Measurements from ENCODE around the gene MAGED2.
"Not testable (repeated sequence)": the region's sequence is repeated elsewhere in the genome, so short reads cannot be mapped to it uniquely, and the experiment has no call there.

Gene MAGED2, protein sequence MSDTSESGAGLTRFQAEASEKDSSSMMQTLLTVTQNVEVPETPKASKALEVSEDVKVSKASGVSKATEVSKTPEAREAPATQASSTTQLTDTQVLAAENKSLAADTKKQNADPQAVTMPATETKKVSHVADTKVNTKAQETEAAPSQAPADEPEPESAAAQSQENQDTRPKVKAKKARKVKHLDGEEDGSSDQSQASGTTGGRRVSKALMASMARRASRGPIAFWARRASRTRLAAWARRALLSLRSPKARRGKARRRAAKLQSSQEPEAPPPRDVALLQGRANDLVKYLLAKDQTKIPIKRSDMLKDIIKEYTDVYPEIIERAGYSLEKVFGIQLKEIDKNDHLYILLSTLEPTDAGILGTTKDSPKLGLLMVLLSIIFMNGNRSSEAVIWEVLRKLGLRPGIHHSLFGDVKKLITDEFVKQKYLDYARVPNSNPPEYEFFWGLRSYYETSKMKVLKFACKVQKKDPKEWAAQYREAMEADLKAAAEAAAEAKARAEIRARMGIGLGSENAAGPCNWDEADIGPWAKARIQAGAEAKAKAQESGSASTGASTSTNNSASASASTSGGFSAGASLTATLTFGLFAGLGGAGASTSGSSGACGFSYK

DNA sequence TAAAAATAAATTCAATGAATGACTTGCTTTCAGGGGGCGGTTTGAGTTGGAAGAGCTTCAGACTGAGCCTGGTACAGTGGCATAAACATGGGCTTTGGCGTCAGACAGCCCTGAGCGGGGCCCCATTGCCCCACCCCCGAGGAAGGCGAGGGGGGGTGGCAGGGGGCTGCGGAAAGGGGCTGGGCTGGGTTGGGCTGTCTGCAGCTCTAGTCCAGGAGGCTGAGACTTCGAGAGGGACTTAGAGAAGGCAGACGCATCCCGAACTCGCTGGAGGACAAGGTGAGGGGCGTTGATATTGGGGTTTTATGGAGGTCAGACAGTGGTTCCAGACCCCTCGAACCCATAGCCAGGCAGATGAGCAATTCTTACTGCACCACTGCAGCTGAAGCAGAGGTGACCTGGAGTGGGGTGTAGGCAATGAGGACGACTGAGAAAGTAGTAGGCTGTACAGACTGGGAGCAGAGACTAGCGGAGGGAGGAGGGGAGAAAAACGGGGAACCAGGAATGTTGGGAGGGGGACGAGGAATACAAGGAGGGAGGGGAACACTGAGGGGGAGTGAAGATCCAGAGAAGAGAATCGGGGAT lies at the start of gene MAGED2:
Gene MAGED2 (plus strand): TSS at position 222 of the 585 bp plus-strand sequence. CDS start 1,587 bp downstream, outside the sequence.
- DNase-seq: no peak

DNA sequence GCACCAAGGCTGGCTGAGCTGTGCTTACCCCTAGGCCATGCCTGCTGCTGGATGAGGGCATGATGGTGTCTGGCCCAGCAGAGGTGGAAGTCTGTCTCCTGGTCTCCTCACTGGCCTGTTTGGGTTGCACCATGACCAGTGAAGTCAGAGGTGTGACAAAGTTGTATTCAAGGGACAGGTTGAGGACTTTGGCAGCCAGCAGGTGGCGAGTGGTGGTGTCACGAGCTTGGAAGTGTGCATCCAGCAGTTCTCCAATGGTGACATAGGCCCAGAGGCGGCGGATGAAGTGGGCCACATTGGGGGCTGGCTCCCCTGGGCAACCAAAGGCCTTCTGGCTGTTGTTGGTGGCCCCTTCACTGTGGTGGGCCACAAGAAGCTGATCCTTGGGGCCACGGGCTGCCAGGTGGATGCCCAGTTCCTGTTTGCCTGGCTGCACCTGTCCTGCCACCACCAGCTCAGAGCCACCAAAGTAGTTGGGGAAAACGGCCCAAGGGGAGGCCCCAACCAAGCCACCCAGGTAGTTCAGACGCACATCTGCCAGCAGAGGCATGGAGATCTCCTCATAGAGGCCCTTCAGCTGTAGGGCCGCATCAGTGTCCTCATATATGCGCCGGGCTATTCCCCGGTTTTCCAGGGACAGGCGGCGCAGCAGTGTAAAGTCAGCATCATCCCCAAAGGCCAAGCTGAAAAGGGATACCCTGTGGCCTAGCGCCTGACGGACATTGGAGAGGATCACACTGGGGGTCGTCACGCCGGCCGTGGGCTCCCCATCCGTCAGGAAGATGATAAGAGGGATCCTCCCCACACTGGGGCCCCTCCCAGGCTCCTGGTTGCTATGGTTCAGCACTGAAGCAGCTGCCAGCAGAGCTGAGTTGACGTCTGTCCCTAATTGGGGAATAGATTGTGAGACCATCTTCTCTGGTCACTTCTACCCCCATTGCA lies 49.2 kb upstream of the MAGED2 start:
- DNase-seq: no peak

DNA sequence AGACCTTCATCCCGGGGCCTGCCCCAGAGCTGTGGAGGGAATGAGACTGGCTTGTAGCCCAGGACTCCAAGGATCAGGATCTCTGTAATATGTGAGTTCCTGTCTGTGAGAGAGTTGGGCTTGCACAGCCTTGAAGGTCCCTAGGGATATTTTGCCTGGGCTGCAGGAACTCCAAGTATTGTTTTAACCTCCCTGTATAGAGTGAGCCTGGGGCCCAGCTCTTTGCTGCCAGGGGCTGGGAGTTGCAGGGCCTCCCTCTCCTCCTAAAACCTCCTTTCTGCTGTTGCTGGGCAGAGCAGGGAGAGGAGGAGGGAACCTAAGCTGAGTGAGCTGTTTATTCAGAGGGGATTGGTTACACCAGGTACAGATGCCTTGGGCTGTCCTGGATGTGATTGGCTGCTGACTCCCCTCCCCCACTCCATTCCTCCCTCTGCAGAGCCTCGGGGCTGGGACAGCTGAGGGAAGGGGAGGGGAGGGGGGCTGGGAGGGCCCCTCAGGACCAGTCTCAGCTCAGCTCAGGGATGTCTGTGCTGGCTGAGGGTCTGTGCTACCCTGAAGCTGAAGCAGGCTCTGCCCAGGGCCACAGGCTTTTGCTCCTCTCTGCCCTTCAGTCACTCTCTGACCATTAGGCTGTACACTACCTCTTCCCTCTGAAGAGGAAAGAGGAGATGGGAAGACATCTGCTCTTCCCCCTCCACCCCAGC lies 33.0 kb upstream of the MAGED2 start:
- DNase-seq: not testable (repeated sequence)

DNA sequence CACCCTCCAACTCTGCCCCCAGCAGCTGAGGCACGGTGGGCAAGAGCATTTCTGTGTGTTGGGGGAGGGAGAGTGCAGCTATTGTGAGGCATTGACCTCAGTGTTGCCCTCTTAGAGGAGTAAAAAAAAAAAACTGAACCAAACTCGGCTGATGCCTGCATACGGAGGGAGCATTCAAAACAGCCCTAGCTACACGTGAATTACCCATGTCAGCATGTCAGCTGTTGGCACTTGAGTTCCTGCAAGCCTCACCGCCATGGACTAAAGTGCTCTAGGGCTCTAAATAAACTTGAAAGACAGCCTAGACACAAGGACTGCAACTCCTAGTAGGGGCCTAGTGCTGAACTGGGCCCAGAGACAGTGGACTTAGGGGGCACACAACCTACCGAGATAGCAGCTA lies 31.5 kb upstream of the MAGED2 start:
- no peak for DNase-seq

DNA sequence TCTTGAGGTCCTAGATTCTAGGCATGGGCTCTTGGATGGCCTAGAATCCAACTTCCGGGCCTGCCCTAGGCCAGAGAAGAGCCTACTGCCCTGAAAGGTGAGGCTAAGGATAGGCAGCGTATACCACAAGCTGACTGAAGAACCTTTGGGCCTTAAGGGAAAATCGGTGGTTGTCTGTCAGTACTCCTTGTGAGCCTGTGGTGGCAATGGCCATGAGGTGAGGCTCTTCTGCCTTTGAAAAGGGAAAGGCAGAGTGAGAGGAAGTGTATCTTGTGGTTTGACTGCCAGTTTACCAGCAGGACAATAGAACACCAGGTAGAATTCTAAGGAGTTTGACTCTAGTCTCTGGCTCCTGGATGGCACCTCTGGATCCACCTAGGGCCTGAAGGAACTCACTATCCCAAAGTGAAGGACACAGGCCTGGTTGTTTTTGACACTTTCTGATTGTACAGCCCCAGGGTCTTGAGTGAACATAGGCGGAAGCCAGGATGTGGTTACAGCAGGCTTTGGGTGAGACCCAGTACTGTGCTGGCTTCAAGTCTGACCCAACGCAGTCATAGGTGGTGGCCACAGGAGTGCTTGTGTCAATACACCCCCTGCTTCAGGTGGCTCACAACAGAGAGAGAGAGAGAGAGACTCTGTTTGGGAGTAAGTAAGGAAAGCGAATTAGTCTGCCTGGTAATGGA lies 30.4 kb upstream of the MAGED2 start:
- no peak for DNase-seq

DNA sequence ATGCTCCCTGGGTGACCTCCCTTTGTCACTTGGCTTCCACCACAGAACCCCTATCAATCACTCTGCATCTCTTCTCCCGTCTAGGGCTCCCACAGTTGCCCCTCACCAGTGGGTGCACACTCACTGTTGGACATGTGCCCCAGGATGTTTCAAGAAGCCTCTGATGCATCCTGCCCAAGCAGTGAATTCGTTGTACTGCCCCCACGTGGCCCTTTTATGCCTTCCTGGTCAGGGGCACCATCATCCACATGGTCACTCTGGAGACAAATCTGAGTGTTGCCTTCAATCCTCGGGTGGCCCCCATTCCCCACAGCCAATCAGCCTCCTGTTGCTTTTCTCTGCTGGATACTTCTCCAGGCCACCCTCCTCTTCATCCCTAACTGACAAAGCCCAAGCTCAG lies 21.6 kb upstream of the MAGED2 start:
- DNase-seq: no peak

DNA sequence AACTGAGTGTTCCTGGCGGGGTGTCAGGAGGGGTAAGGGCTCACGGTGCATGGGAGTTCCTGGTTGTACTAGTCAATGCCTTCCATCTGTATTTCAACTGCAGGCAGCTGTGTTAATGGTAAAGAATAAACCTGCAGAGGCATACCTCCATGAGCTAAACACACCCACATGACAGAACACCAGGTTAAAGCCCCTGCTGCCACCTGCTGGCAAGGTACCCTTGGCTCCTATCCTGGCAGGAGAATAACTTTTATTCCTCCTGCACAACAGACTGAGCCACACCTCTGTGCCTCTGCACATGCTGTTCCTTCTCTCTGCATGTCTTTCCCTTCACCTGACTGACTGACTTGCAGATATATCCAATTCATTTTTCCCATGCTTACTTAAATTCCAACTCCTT lies 20.6 kb upstream of the MAGED2 start:
- no peak for DNase-seq

DNA sequence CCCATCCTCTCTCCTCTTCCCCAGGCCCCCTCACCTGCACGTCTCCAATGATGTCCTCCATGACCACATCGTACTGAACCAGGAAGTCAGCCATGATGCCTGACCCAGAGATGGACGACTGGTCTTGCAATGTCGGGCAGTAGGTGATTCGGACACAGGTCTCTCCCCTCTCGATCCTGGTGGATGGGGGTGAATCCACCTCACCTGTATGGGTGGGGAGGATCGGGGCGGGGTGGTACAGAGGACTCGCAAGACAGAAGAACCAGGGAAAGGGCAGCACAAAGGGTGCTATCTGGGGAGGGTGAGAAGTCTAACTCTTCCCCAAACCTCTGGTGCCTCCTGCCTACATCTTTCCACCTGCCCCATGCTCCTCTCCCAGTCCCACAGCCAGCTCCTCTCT lies 19.1 kb upstream of the MAGED2 start:
- no peak for DNase-seq

DNA sequence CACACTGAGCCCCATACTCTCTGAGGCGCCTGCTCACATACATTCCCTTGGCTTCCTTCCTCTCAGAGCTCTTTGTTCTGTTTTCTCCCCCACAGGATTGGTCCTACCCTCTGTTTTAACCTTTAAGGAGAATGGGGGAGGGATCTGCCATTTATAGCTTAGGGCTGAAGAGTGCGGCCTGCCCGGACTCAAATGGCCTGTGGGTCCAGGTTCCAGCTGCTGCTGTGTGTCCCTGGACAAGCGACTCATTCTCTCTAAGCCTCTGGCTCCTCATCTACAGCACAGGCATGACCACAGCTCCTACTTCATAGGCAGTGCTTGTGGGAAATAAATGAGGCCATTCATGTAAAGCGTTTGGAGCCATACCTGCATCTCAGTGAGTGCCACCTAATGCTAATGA lies 18.1 kb upstream of the MAGED2 start:
- not testable (repeated sequence) for DNase-seq

DNA sequence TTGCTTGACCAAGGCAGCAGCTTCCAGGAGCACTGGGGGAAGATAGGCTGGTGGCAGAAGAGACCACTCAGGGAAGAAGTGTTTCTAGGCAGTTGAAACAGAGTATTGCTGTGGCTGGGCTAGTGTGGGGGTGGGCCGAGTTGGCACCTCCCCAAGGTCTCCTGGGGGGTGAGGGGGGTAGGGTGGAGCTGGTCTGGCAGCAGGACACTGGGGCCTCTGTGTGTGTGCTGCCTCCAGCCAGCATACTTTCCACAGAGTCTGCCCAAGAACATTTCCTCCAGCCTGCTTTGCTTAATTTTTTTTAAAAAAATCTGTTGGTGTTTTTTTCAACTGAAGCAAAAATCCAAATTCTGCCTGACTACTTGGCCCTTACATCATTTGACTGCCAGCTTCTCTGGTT lies 13.5 kb upstream of the MAGED2 start:
- no peak for DNase-seq

DNA sequence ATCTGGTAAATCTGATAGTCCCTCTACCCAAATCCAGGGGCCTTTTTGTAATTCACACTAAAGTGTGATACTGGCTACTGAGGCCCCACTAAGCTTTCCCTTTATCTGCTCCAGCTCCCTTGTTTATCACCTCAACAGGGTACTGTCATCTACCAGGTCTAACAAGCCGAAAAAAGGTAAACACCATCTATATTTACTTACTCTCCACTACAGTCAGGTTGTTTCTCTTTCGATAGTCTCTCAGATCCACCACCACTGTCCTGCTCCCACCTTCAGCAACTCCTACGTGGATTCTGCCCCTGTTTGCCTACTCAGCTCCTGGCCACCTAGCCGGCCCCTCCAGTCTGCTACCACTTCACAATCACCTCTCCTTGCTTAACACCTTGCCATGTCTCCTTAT lies 12.8 kb upstream of the MAGED2 start:
- no peak for DNase-seq

DNA sequence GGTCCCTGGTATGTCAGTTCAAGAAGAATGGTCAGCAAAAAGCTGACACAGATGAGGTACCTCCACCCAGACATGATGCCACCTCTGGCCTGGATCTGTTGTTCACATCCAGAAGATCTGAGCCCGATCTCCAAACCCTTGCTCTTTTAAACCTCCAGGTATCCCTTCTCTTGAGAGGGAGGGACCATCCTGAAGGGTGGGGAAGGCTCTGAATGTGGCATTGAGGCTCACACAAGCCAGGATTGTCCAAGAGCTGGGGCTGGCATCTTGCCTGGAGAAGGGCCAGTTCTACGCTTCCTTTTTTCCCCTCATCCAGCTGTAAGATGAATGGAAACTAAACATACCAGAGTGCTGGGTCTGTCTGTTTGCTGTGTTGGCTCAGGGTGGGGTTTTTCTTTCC lies 9.4 kb upstream of the MAGED2 start, which contains the start of gene ITIH6:
Gene ITIH6 (minus strand): TSS at position 119 of the 400 bp plus-strand sequence. CDS start 45 bp downstream, at position 74.
- DNase-seq: no peak

DNA sequence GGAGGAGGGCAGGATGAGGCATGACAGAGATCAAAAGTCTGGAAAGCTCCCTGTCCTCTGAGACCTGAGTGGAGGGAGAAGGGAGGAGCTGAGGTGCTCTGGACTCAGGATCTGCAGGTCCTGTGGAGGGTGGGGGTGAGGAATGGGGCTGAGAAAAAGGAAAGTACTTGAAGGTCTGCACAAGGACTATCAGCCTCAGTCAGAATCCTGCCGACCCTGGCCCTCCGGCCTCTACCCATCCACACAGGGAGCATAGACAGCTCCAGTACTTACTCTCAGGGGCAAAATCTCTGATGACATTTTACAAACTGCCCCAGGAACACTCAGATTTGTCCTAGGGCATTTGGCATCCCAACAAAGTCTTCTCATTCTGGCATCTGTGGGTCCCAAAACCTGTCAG lies 8.5 kb upstream of the MAGED2 start:
- no peak for DNase-seq

DNA sequence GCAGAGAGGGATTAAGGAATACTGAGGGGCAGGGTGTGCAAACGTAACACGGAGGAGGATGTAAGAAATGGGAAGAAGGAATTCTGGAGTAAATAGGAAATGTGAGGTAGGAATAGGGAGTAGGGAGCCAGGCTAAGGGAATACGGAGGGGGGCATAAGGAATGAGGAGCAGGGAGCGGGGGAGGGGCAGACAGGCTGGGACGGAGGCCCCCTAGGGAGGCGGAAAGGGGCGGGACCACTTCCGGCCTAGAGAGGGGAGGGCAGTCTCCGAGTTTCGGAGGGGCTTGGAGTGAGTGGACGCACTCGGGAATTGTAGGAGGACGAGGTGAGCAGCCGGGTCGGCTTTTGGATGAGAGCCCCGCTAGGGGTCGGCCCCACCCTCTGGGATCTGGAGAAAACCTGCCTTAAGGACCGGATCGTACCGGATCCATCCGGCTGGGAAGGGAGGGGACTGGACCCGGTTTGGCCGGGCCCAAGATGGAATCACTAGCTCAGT lies 612 bp downstream of the MAGED2 start:
- no peak for DNase-seq

DNA sequence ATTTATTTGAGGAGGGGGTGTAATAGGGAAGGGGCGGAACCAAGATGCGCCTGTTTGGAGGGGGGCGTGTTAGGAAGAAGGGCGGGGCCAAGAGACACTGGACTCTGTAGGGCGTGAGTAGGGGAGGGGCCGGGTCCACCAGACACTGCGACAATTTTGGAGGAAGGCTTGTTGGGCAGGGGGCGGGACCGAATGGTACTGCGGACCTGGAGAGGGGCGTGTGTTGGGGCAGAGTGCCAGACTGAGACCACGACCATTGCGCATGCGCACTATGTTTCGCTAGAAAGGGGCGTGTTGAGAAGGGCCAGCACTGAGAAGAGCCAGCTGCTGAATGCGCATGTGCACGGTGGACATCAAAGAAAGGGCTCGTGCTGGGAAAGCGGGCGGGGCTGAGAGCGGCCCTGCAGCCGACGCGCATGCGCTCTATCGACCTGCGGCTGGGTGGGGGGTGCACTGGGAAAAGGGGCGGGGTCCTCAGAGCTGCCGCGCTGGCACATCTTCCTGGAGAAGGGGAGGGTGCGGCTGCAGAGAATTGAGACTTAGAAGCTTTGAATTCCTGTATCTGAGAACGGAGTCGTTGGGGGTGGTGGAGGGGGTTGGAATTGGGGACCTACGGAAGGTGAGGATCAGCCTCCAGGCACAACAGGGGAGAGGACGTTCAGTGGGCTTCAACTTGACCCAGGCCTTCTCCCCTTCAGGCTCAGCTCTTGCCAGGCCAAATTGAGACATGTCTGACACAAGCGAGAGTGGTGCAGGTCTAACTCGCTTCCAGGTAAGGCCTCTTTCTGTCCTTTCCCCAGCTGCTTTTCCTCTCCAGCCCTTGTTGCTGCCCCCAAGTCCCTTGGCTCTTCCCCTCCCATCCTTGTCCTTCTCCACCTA lies 1.3 kb downstream of the MAGED2 start:
- peak; percentile 73 for DNase-seq

DNA sequence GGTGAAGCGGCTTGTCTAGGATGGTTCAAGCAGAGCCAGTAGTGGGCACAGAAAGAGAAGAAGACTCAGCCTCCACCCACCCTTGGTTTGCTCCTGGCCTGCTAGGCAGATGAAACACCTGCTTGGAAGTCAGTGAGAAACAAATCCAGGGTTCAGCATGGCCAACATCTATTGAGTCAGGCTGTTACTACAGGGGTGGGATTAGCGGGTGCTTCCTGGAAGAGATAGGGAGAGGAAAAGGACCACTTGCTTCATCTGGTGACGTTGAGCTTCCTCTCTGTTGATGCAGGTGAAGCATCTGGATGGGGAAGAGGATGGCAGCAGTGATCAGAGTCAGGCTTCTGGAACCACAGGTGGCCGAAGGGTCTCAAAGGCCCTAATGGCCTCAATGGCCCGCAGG lies 3.0 kb downstream of the MAGED2 start:
- DNase-seq: no peak

DNA sequence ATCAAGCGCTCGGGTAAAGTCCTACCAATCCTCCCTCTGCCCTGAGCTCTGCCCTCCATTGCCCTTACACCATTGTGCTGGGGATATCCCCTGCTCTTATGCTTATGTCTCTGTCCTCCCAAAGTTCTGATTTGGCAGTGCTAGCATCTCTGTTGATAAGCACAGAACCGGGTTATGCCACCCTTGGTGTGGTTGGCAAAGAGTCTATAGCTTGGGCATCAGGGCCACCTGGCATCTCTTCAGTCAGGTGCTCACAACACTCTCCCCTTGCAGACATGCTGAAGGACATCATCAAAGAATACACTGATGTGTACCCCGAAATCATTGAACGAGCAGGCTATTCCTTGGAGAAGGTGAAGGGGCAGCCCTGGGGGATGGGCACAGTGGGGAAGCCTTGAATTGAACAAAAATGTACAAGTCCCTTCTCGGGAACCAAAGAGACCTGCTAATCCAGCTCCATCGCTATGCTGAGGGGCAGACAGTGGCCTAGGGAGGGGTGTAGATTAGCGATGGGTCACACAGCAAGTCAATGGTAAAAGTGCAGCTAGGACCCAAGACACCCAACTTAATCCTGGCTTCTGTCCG lies 3.8 kb downstream of the MAGED2 start:
- DNase-seq: no peak

DNA sequence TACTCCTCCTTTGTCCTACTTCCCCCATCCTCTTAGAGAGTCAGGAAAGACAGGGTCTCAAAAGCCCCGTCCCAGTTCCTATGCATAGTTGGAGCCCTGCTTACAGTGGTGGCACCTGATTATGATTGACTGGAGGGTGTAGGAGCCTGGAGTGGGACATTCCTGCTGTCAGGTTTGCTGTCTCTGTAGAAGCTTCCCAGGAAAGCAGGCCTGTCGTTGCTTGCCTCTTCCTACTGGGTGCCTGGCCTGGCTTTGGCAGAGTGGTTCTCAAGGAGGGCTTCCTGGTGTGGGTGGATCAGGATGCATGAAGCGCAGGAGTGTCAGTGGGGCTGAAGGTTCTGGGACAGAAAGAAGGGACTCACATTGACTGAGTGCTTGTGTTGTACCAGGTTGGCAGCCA lies 4.8 kb downstream of the MAGED2 start:
- no peak for DNase-seq

DNA sequence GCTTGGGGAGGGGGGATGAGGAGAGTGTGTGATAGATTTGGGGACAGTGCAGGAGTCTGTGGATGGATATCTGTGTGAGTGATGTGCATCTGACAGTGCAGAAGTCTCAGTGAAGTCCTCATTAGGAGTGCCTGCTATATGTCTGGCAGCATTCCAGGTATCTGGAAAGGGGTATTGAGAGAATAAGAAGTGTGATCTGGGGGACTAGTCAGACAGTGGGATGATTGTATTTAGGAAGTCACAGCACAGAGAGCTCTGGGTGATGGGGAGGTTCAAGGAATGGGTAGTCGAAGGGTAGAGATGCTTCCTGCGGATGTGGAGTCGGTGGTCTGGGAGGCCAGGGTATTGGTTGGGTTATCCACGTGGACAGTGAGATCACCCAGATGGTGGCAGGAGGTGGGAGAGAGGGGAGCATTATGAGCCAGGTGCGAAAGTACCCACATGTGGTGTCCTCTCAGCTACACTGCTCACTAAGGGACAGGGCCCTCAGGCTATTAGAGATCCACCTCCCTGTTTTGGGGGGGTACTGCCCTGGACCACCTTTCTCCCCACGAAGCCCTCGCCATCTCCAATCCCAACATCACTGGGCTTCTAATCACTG lies 9.8 kb downstream of the MAGED2 start:
- no peak for DNase-seq

DNA sequence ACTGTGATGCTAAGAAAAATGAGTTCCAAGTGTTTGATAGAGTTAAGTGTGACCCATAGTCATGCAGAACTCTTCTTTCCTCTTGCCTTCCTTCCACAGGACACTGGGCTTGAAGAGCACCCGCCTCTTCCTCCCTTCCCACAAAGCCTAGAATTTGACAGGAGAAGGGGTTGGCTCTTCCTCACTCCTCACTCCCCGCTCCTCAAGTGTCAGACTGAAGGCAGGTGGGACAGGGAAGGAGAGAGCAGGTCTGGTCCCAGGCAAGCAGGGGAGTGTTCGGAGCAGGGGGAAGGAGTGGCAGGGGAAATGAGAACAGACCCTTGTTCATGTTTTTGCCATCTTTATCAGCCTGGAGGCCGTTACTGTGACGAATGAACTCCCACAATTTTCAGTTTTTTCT lies 10.7 kb downstream of the MAGED2 start:
- no peak for DNase-seq
